Esophagus (tissue), 2 donors: ENCODE results near the gene FERMT2. TPM values are rescaled to one million over a fixed set of nuclear protein-coding genes. Genes with fewer than 3 reads are reported as not detected.

ENCODE experiments used
- H3K27ac ChIP-seq, 2 donors: one replicate each; pipeline ENCODE4 v1.5.1; 2013; ENCODE audit warnings: low read depth in 2 of 2, mild to moderate bottlenecking in 2 of 2, inconsistent platforms in 1 of 2, low read length in 1 of 2, moderate library complexity in 1 of 2
- H3K27me3 ChIP-seq, 2 donors: one replicate each; pipeline ENCODE4 v1.6.1; 2013; ENCODE audit warnings: low read length in 2 of 2, control low read depth in 1 of 2, mild to moderate bottlenecking in 1 of 2; ENCODE audit not compliant: insufficient read depth in 2 of 2, control insufficient read depth in 1 of 2
- H3K36me3 ChIP-seq, 2 donors: one replicate each; pipeline ENCODE4 v1.6.1; 2013; ENCODE audit warnings: low read length in 1 of 2; ENCODE audit not compliant: control insufficient read depth in 2 of 2, insufficient read depth in 2 of 2
- H3K4me1 ChIP-seq, 2 donors: one replicate each; pipeline ENCODE4 v1.6.1; 2013; ENCODE audit warnings: low read length in 1 of 2; ENCODE audit not compliant: control insufficient read depth in 2 of 2, insufficient read depth in 2 of 2
- H3K4me3 ChIP-seq, 2 donors: one replicate each; pipeline ENCODE4 v1.5.1; 2013; ENCODE audit warnings: low read length in 2 of 2, mild to moderate bottlenecking in 2 of 2, low read depth in 1 of 2, moderate library complexity in 1 of 2
- H3K9me3 ChIP-seq, 2 donors: one replicate each; pipeline ENCODE4 v1.6.1; 2013; ENCODE audit warnings: mild to moderate bottlenecking in 2 of 2, low read depth in 1 of 2, low read length in 1 of 2, moderate library complexity in 1 of 2; ENCODE audit not compliant: control insufficient read depth in 2 of 2, insufficient read depth in 1 of 2
- WGBS, 2 donors: extraction: QIAGEN DNeasy Blood & Tissue Kit; methylation state at CpG; one replicate each; pipeline ENCODE4 v1.1.7; 2013; 5-methylcytosine and 5-hydroxymethylcytosine counted together
- polyA plus RNA-seq, 2 donors: library from polyadenylated mRNA; stranded (reverse); fragments of 200-250 nt; gene quantifications; one replicate each; pipeline ENCODE4 v1.2.3, GENCODE V29; 2013
- donor health status: healthy with polysubstance abuse.
- donor health status: Bipolar disorder and iron deficiency.

Gene FERMT2, protein sequence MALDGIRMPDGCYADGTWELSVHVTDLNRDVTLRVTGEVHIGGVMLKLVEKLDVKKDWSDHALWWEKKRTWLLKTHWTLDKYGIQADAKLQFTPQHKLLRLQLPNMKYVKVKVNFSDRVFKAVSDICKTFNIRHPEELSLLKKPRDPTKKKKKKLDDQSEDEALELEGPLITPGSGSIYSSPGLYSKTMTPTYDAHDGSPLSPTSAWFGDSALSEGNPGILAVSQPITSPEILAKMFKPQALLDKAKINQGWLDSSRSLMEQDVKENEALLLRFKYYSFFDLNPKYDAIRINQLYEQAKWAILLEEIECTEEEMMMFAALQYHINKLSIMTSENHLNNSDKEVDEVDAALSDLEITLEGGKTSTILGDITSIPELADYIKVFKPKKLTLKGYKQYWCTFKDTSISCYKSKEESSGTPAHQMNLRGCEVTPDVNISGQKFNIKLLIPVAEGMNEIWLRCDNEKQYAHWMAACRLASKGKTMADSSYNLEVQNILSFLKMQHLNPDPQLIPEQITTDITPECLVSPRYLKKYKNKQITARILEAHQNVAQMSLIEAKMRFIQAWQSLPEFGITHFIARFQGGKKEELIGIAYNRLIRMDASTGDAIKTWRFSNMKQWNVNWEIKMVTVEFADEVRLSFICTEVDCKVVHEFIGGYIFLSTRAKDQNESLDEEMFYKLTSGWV
- 10 to 100 TPM in 1 of 2 donors, 1 to 10 TPM in 1; 6.5 to 21.5 TPM for polyA plus RNA-seq

DNA sequence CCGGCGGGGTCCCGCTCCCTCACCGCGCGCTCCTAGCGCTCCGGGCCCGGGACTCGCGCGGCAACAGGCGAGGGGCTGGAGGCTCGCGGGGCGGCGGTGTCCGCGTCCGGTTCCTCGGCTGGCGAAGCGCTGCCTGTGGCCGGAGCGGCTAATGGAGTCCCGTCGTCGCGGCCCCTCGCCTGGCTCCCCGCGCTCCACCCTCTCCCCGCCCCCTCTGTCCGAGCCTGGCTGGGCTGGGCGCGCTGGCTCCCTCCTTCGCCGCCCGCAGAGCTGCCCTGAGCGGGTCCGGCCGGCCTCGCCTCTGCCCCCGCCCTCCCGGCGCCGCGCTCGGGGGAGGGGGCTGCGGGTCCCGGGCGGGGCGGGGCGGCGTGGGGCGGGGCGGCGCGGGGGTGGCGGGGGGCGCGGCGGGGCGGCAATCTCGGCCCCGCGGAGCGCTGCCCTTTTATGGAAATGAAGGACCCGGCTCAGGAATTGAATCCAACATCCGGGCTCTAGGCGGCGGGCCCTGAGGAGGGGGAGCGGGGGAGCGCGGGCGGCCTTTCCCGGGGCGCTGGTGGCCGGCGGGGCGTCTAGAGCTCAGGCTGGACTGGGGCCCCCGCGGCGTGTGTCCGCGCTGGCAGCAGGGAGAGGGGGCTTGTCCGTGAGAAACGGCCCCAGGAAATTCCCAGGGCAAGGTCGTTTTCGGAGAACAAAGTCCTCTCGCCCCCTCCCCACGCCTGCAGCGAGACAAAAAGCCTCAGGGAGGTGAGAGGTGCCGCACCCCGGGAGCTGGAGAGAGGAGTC lies at the start of gene FERMT2:
FERMT2 (minus strand) TSS at position 153 of the 783 bp plus-strand sequence. CDS start 482 bp downstream, outside the sequence.
- peaks cover 3 to 4% of the 10 kb centered on the region in 2 donors for H3K4me1 ChIP-seq
- 1% methylated on average over 54 to 95 of the region's 95 CpGs for WGBS, 2 donors

DNA sequence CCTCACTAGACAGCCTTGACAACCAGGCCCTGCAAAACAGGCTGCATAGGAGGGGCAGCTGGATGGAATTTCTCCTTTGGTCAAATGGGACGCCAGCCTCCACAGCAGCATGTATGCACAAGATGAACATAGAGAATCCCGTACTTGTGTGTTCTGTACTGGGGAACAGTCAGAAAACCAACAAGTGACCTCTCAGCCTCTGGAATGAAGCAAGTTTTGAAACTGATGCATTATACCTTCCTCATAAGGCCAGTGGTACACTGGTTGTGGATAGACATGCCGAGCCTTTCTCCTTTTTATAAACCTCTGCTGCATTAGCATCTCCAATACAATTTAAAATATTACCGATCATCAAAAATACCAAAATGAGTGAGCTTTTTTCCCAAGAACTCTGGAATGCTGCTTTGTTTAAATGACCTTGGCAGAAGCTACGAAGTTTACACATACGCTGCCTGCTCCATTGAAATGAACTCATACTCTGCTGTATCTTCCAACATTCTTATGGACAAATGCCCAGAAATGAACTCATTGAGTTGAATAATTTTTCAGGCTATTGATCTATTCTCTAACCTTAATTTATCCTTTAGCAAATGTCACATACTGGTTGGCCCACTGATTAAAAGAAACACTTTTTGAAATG lies 47.6 kb upstream of the FERMT2 start:
- no peaks in the 10 kb centered on the region for H3K9me3 ChIP-seq
- 44 to 55% methylated on average over 6 of the region's 6 CpGs for WGBS, 2 donors
- H3K4me1 ChIP-seq, result peaks cover 0 to 4% of the 10 kb centered on the region in 2 donors
- no peaks in the 10 kb centered on the region for H3K27me3 ChIP-seq
- H3K27ac ChIP-seq, result peak overlapping the region in 1 of 2 donors; percentile 1
- no peak overlapping the region for H3K4me3 ChIP-seq
- H3K36me3 ChIP-seq, result no peaks in the 10 kb centered on the region

More for the DNA sequence above, at the start of gene FERMT2:
- H3K27ac ChIP-seq, result peak within 1 kb of the TSS; percentile 91
- H3K27me3 ChIP-seq, result peaks cover 0 to 3% of the 10 kb centered on the region in 2 donors
- H3K4me3 ChIP-seq, result peak within 1 kb of the TSS; percentile 67 to 76
- H3K36me3 ChIP-seq, result no peaks in the 10 kb centered on the region
- no peaks in the 10 kb centered on the region for H3K9me3 ChIP-seq

DNA sequence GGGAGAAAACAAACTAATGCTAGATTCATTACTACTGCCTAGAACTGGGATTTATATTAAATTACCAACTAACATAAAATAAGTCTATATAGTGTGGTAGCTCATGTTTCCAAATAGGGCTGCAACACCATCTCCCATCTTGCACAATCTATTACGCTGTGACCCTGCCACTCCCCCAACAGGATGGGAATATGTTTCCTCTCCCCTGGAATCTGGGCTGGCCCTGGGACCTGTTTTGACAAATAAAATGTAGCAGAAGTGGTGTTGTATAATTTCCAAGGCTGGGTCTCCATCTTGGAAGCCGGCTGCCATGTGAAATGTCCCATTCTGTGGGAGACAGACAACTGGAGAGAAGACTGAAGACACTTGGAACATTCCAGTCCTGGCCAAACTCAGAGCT lies 45.6 kb upstream of the FERMT2 start:
- Histone ChIP-seq H3K4me3 (no peak overlapping the region), H3K9me3 (no peaks in the 10 kb centered on the region), H3K27me3 (no peaks in the 10 kb centered on the region), H3K27ac (no peak overlapping the region), H3K4me1 (no peaks in the 10 kb centered on the region), H3K36me3 (no peaks in the 10 kb centered on the region)
- 80 to 86% methylated on average over 2 of the region's 2 CpGs for WGBS, 2 donors

GRCh38 chr14:52995998-52996397 lies 45.1 kb upstream of the FERMT2 start:
- Histone ChIP-seq H3K27me3 (no peaks in the 10 kb centered on the region), H3K4me3 (no peak overlapping the region), H3K27ac (no peak overlapping the region), H3K9me3 (no peaks in the 10 kb centered on the region), H3K4me1 (no peaks in the 10 kb centered on the region), H3K36me3 (no peaks in the 10 kb centered on the region)
- 72 to 83% methylated on average over 1 of the region's 1 CpG for WGBS, 2 donors

DNA sequence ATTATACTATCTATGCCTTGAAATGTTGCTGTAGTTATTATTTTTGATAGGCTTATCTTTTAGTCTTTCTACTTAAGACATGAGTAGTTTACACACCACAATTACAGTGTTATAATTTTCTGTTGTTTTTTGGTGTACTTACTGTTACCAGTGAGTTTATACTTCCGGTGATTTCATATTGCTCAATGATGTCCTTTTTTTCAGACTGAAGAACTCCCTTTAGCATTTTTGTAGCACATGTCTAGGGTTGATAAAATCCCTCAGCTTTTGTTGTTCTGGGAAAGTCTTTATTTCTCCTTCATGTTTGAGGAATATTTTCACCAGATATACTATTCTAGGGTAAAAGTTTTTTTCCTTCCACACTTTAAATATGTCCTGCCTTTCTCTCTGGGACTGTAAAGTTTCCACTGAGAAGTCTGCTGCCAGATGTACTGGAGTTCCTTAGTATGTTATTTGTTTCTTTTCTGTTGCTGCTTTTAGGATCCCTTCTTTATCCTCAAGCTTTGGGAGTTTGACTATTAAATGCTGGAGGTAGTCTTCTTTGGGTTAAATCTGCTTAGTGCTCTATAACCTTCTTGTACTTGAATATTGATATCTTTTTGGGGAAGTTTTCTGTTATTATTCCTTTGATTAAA lies 41.5 kb upstream of the FERMT2 start:
- no peak overlapping the region for H3K4me3 ChIP-seq
- H3K27me3 ChIP-seq, result no peaks in the 10 kb centered on the region
- H3K9me3 ChIP-seq, result no peaks in the 10 kb centered on the region
- no peaks in the 10 kb centered on the region for H3K4me1 ChIP-seq
- 86 to 91% methylated on average over 1 of the region's 1 CpG for WGBS, 2 donors
- H3K36me3 ChIP-seq, result no peaks in the 10 kb centered on the region
- H3K27ac ChIP-seq, result no peak overlapping the region

GRCh38 chr14:52988139-52988538 lies 37.3 kb upstream of the FERMT2 start:
- no peaks in the 10 kb centered on the region for H3K36me3 ChIP-seq

DNA sequence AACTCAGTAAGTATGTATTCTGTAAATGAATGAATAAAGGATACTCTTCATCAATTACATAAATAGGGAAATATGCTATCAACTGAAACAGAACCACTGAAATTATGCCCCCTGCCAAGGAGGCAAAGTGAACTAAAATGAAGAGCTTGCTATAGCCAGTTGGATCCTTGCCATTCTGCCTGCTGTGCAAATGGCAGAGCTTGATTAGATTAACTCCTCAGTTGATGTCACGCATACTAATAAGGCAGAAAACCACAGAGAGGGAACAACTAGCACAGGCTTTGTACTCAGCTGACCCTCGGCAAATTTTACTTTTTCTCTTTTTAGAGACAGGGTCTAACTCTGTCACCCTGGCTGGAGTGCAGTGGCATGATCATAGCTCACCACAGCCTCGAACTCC lies 36.7 kb upstream of the FERMT2 start:
- no peak overlapping the region for H3K27ac ChIP-seq
- H3K36me3 ChIP-seq, result no peaks in the 10 kb centered on the region
- H3K9me3 ChIP-seq, result no peaks in the 10 kb centered on the region
- H3K27me3 ChIP-seq, result no peaks in the 10 kb centered on the region
- H3K4me1 ChIP-seq, result no peaks in the 10 kb centered on the region
- WGBS, 2 donors, result 59 to 69% methylated on average over 3 of the region's 3 CpGs
- no peak overlapping the region for H3K4me3 ChIP-seq

More at GRCh38 chr14:52988139-52988538, 37.3 kb upstream of the FERMT2 start:
- Histone ChIP-seq H3K27ac (no peak overlapping the region), H3K4me1 (no peaks in the 10 kb centered on the region), H3K9me3 (no peaks in the 10 kb centered on the region), H3K4me3 (no peak overlapping the region), H3K27me3 (no peaks in the 10 kb centered on the region)

- Histone ChIP-seq H3K36me3 (no peaks in the 10 kb centered on the region), H3K27ac (no peak overlapping the region), H3K9me3 (no peaks in the 10 kb centered on the region), H3K4me3 (no peak overlapping the region), H3K4me1 (no peaks in the 10 kb centered on the region), H3K27me3 (no peaks in the 10 kb centered on the region)
- 63 to 83% methylated on average over 2 of the region's 2 CpGs for WGBS, 2 donors
Observed at GRCh38 chr14:52987042-52987441, 36.2 kb upstream of the FERMT2 start.

GRCh38 chr14:52977798-52978197 lies 26.9 kb upstream of the FERMT2 start:
- no peak overlapping the region for H3K27ac ChIP-seq
- H3K36me3 ChIP-seq, result no peaks in the 10 kb centered on the region
- no peaks in the 10 kb centered on the region for H3K4me1 ChIP-seq
- no peak overlapping the region for H3K4me3 ChIP-seq
- WGBS, 2 donors, result 35 to 42% methylated on average over 3 of the region's 3 CpGs
- no peaks in the 10 kb centered on the region for H3K9me3 ChIP-seq
- H3K27me3 ChIP-seq, result no peaks in the 10 kb centered on the region
